ENCODE results near the gene SCN11A.

The SCN11A gene

DNA sequence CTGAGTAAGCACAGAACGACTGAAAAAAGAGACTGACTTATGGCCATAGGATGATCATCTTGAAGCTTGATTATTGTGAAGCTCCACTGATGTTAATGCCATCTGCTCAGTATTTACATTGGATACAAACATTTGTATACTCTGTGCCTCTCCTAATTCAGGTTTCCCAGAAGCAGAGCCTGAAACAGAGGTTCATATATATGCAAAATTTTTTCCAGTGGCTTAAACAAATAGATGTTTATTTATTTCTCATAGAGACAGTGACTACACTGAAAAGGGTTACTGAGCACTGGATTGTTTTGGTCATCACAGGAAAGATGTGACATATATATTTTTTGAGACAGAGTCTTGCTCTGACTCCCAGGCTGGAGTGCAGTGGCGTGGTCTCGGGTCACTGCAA is 36.3 kb downstream of the SCN11A start:
- Histone ChIP-seq H3K4me1 (ENCODE audit: insufficient read depth, low read length) (no peaks in the 10 kb centered on the region), H2AFZ (ENCODE audit: low read depth, low read length) (no peak overlapping the region), H3K9me3 (ENCODE audit: low read length) (no peaks in the 10 kb centered on the region), H3K36me3 (ENCODE audit: insufficient read depth, low read length) (no peaks in the 10 kb centered on the region), H3K4me3 (ENCODE audit: low read length) (no peak overlapping the region), H3K27me3 (ENCODE audit: insufficient read depth, low read length) (no peaks in the 10 kb centered on the region)

DNA sequence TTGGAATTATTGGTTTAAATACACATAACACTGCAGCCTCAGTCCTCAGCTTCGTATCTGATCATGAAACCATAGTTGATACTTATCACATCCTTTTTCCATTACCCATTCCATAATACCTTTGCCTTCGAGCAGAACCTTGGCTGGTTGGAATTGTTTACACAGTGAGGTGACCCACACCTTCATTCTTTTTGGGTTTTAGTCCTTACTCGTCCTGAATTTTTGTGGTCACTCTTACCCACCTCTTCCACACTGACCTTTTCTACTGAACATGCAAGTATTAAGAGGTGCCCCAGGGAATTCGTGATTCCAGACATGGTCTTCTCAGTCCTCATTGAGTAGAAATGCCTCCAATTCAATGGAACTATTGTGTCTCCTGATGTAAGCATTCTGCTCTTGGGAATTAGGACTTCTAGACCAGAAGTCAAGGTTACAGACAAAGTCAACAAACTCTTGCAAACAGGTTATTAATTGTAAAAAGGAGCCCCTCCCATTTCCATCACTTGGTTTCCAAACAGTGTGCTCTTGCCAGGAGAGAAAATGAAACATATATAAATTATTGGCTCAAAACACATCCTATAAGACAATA is 37.7 kb downstream of the SCN11A start:
- H3K9me3 ChIP-seq (ENCODE audit: low read length): no peaks in the 10 kb centered on the region
- H3K4me3 ChIP-seq (ENCODE audit: low read length): no peak overlapping the region
- H2AFZ ChIP-seq (ENCODE audit: low read depth, low read length): no peak overlapping the region
- H3K36me3 ChIP-seq (ENCODE audit: insufficient read depth, low read length): no peaks in the 10 kb centered on the region
- no peaks in the 10 kb centered on the region for H3K4me1 ChIP-seq (ENCODE audit: insufficient read depth, low read length)
- no peaks in the 10 kb centered on the region for H3K27me3 ChIP-seq (ENCODE audit: insufficient read depth, low read length)

DNA sequence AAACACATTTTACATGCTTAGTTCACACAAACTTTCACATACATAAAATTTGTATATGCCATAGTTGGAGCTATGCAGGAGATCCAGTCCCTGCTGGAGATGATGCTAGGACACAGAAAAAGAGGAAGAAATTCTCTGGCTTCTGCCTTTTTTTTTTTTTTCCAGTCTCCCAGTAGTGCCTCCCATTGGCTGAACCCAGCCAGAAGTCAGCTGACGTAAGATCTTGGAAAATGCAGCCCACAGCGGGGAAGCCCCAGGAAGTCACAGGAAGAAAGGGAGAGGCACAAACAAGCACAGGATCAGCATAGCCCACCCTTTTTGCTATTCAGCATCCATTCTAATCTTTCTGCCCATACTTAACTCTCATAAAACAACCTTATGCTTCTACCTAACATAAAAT is 38.5 kb downstream of the SCN11A start:
- Histone ChIP-seq H3K4me3 (ENCODE audit: low read length) (no peak overlapping the region), H3K9me3 (ENCODE audit: low read length) (no peaks in the 10 kb centered on the region), H3K4me1 (ENCODE audit: insufficient read depth, low read length) (no peaks in the 10 kb centered on the region), H3K27me3 (ENCODE audit: insufficient read depth, low read length) (no peaks in the 10 kb centered on the region), H3K36me3 (ENCODE audit: insufficient read depth, low read length) (no peaks in the 10 kb centered on the region), H2AFZ (ENCODE audit: low read depth, low read length) (no peak overlapping the region)

DNA sequence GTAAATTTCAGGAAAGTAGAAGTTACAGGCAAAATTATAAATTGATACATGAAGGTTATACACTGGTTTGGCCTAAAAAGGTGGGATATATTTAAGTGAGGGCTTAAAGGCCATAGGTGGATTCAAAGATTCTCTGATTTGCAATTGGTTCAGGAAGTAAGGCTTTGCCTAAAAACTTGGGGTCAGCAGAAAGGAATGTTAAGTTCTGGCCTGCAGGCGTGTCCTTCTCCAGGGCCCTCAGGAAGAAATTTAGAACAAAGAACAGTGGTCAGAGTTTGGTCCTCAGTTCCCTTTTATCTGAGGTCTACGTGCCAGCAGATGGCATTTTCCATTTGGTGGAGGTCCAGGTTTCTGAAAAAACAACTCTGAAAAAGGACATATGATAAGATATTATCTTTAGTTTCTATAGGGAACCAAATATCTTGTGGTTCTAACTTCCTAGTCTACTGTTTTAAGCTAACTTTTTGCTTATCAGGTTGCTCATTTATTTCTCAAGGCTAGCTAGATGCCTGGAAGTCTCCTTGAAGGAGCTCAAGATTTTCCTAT is 40.5 kb downstream of the SCN11A start:
- H3K36me3 ChIP-seq (ENCODE audit: insufficient read depth, low read length): no peaks in the 10 kb centered on the region
- no peak overlapping the region for H2AFZ ChIP-seq (ENCODE audit: low read depth, low read length)
- H3K4me1 ChIP-seq (ENCODE audit: insufficient read depth, low read length): no peaks in the 10 kb centered on the region
- no peaks in the 10 kb centered on the region for H3K27me3 ChIP-seq (ENCODE audit: insufficient read depth, low read length)
- no peaks in the 10 kb centered on the region for H3K9me3 ChIP-seq (ENCODE audit: low read length)
- no peak overlapping the region for H3K4me3 ChIP-seq (ENCODE audit: low read length)

DNA sequence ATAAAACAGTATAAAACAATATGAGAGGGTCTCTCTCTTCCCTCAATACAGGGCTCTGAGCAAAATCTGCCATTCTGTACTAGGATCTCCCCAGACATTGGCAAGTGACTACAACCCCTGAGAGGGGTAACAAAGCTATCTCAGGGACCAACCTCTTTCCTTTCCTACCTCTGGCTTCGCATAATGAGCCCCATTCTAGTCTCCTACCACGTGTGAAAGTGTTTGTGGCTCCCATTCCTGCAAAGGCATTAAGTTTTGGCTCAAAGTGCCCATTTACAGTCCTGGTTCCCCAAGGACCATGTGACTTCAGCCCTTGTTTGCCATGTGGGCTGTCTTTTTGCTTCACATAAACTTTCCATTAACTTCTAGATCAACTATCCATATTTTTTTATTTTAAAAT is 46.4 kb downstream of the SCN11A start:
- no peaks in the 10 kb centered on the region for H3K9me3 ChIP-seq (ENCODE audit: low read length)
- no peaks in the 10 kb centered on the region for H3K36me3 ChIP-seq (ENCODE audit: insufficient read depth, low read length)
- H3K4me3 ChIP-seq (ENCODE audit: low read length): no peak overlapping the region
- no peaks in the 10 kb centered on the region for H3K4me1 ChIP-seq (ENCODE audit: insufficient read depth, low read length)
- no peak overlapping the region for H2AFZ ChIP-seq (ENCODE audit: low read depth, low read length)
- no peaks in the 10 kb centered on the region for H3K27me3 ChIP-seq (ENCODE audit: insufficient read depth, low read length)

Measured in neuron (in vitro differentiated cells).